ENCODE data around the gene TNIP2.

TNIP2 gene

DNA sequence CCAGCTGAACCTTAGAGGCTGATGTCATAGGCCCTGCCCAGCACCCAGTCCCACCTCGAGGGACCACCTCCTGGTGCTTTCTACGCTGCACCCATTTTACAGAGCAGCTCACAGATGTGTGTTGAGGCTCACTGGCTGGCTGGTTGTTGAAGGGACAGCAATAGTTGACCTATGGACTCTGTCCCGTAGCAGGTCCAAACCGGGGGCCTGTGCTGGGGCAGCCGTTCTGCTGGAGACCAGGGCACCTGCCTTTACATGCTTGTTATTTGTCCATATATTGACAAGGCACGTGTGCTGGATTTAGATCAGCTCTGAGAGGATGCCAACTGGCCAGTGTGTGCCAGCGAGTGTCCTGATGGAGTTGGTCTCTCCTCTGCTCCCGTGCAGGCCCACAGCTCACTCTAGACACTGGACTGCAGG, 58.1 kb downstream of the TNIP2 start:
- no peak overlapping the region for H3K4me3 ChIP-seq (ENCODE audit: low read depth, low read length)
- TF ChIP-seq, protein P1, sequence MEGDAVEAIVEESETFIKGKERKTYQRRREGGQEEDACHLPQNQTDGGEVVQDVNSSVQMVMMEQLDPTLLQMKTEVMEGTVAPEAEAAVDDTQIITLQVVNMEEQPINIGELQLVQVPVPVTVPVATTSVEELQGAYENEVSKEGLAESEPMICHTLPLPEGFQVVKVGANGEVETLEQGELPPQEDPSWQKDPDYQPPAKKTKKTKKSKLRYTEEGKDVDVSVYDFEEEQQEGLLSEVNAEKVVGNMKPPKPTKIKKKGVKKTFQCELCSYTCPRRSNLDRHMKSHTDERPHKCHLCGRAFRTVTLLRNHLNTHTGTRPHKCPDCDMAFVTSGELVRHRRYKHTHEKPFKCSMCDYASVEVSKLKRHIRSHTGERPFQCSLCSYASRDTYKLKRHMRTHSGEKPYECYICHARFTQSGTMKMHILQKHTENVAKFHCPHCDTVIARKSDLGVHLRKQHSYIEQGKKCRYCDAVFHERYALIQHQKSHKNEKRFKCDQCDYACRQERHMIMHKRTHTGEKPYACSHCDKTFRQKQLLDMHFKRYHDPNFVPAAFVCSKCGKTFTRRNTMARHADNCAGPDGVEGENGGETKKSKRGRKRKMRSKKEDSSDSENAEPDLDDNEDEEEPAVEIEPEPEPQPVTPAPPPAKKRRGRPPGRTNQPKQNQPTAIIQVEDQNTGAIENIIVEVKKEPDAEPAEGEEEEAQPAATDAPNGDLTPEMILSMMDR (IDR thresholded peaks at IDR 0.05; ENCODE audit: borderline replicate concordance, insufficient read depth, low read depth, low read length) = no peak

DNA sequence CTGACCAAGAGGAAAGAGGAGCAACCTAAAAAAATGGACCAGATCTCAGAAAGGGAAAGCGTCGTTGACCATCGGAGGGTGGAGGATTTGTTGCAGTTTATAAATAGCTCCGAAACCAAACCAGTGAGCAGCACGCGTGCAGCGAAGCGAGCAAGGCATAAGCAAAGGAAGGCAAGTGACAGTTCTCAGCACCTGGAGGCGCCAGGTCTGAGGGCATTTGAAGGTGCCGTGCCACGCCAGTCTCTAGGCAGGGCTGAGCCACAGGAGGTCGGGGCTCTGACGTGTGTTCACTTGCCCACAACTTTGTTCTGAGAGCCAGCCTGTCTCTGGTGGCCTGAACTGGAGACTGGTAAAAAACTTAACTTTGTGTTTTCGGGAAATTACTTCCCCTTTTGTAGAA, 59.7 kb downstream of the TNIP2 start:
- TF ChIP-seq, protein P1 (IDR thresholded peaks at IDR 0.05; ENCODE audit: borderline replicate concordance, insufficient read depth, low read depth, low read length) = no peak
- no peak overlapping the region for H3K4me3 ChIP-seq (ENCODE audit: low read depth, low read length)

DNA sequence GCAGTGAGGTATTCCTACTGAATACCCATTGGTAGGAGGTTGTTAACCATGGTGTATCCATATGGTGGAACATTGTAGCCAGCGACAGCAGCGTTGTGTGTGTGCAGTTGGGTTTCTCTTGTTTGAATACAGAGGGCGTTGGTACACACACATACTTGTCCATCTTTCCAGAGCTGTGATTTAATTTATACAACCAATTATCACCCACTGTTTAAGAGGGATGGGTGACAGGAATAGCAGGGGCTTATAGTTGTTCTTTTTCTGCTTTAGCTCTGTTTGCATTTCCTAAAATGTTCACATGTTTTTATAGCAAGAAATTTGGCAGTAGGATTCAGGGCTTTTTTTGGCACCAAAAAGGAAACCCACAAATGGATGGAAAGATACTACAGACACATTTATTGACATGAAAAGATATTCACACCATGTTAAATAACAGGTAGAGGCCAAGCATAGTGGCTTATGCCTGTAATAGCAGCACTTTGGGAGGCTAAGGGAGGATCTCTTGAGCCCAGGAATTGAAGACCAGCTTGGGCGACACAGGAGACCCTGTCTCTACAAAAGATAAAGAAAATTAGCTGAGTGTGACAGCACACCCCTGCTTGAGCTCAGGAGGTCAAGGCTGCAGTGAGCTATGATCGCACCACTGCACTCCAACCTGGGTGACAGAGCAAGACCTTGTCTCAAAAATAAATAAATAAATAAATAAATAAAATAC, 60.6 kb downstream of the TNIP2 start:
- no peak overlapping the region for H3K4me3 ChIP-seq (ENCODE audit: low read depth, low read length)
- TF ChIP-seq, protein P1 (IDR thresholded peaks at IDR 0.05; ENCODE audit: borderline replicate concordance, insufficient read depth, low read depth, low read length) = no peak

DNA sequence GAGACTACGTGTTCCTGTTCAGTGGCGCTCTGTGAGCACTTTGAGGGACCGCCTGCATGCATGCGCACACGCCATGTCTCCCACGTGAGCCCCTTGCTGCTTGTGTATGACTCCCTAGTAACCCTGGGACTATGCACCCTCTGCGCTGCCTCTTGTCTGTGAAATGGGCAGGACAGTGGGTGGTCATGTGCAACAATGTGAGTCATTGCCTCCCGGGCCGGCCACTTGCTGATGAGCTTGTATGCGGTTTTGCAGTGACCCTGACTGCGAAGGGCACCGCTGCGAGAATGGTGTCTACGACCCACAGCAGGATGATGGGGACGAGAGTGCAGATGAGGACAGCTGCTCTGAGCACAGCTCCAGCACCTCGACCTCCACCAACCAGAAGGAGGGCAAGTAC, 61.4 kb downstream of the TNIP2 start:
- TF ChIP-seq, protein P1 (IDR thresholded peaks at IDR 0.05; ENCODE audit: borderline replicate concordance, insufficient read depth, low read depth, low read length) = no peak
- H3K4me3 ChIP-seq (ENCODE audit: low read depth, low read length) = no peak overlapping the region

DNA sequence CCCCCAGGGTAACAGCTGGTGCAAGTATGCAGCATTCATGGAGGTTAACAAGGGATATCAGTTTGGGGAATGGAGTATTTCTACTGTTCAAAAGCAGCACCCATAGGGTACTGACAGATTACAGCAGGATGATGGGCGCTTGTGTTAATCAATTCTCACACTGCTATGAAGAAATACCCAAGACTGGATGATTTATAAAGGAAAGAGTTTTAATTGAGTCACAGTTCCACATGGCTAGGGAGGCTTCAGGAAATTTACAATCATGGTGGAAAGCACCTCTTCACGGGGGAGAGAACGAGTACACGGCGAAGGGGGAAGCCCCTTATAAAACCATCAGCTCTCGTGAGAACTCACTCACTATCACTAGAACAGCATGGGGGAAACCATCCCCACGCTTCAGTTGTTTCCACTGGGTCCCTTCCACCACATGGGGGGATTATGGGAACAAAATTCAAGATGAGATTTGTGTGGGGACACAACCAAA, 64.1 kb downstream of the TNIP2 start:
- TF ChIP-seq, protein P1 (IDR thresholded peaks at IDR 0.05; ENCODE audit: borderline replicate concordance, insufficient read depth, low read depth, low read length) = no peak
- H3K4me3 ChIP-seq (ENCODE audit: low read depth, low read length) = no peak overlapping the region
